Measurements from ENCODE around the gene TMBIM1. TPM values are rescaled to one million over a fixed set of nuclear protein-coding genes. Genes with fewer than 3 reads are reported as not detected.

TMBIM1 gene
- total RNA-seq, 4 donors from 2014 or later, result 205 to 318 (median 287) TPM

DNA sequence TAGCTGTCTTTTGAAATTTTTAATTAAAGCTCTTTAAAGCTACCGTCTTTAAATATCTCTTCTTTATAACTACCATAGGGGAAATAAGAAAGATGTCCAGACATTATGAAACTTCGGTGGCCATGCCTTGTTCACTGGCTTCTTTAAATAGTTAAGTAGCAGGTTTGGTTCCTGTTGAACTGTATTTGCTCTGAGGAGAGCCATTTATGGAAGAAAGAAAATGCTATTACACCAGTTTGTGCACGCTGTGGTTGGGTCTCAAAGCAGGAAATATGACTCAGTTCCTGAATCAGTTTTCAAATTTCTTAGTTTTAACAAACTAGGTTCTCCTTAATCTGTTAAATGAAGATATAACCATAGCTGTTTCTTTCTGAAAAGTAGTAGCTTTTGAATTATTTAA is 63.1 kb downstream of the TMBIM1 start:
- no peak overlapping the region for H3K4me3 ChIP-seq (ENCODE audit: low read depth, poor library complexity, severe bottlenecking)
- TF ChIP-seq, protein P1, sequence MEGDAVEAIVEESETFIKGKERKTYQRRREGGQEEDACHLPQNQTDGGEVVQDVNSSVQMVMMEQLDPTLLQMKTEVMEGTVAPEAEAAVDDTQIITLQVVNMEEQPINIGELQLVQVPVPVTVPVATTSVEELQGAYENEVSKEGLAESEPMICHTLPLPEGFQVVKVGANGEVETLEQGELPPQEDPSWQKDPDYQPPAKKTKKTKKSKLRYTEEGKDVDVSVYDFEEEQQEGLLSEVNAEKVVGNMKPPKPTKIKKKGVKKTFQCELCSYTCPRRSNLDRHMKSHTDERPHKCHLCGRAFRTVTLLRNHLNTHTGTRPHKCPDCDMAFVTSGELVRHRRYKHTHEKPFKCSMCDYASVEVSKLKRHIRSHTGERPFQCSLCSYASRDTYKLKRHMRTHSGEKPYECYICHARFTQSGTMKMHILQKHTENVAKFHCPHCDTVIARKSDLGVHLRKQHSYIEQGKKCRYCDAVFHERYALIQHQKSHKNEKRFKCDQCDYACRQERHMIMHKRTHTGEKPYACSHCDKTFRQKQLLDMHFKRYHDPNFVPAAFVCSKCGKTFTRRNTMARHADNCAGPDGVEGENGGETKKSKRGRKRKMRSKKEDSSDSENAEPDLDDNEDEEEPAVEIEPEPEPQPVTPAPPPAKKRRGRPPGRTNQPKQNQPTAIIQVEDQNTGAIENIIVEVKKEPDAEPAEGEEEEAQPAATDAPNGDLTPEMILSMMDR (IDR thresholded peaks at IDR 0.05), result no peak
- TF ChIP-seq POLR2A (IDR thresholded peaks at IDR 0.05), result no peak
- DNase-seq (ENCODE audit: low spot score in 2 of 2), result no peak
- 26 to 32% methylated on average over 3 of the region's 3 CpGs for WGBS, 2 donors
- intact Hi-C loops (cut with DNase I; ENCODE audit: low total_unique reads), result no loop called here

DNA sequence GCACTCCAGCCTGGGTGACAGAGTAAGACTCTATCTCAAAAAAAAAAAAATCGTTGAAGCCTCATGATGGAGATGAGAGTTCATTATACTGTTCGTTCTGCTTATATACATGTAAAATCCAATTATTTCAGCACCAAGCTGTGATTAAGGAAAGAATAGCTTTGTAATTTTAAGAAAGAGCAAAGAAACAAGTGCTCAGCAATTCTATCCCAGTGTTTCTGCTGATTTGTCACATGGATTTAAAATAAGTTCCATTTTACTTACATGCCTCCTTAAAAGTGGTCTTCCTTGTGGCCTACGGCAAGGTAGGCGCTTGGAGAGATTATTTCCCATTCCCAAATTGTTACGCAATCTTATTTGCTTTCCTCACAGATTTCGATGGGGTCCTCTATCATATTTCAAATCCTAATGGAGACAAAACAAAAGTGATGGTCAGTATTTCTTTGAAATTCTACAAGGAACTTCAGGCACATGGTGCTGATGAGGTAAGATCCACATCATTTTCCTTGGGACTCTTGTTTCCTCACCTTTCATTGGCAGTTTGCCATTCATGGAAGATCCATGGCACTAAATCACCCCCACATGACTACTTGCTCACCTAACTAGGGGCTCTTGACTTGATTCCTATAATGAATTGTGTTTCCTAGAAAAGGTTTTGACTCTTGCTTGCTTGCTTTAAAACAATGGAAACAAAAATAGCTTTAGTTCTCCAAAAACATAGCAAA is 63.8 kb downstream of the TMBIM1 start:
- no peak for TF ChIP-seq POLR2A (IDR thresholded peaks at IDR 0.05)
- TF ChIP-seq, protein P1 (IDR thresholded peaks at IDR 0.05), result no peak
- intact Hi-C loops (cut with DNase I; ENCODE audit: low total_unique reads), result no loop called here
- no peak overlapping the region for H3K4me3 ChIP-seq (ENCODE audit: low read depth, poor library complexity, severe bottlenecking)
- DNase-seq (ENCODE audit: low spot score in 2 of 2), result no peak
- whole genome bisulfite sequencing, 2 donors, result 85 to 90% methylated on average over 6 of the region's 6 CpGs

DNA sequence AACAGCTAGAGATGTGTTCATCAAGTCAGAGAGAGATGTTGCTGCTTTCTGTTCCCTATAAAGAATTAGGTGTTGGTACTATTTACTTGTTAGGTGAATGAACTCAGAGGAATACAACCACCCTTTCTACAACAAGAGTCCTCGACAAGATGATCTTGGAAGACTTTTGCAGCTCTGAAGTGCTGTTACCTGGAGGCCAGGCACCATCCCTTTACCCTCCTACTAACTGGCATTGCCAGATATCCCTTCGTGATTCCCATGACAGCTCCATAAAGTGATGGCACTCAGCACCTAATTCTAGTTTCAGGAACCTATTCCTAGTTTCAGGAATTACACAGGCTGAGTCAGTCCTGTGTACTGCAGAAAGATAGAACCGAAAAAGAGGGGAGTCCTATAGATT is 65.4 kb downstream of the TMBIM1 start:
- no peak overlapping the region for H3K4me3 ChIP-seq (ENCODE audit: low read depth, poor library complexity, severe bottlenecking)
- intact Hi-C loops (cut with DNase I; ENCODE audit: low total_unique reads), result no loop called here
- 73 to 81% methylated on average over 3 of the region's 3 CpGs for WGBS, 2 donors
- TF ChIP-seq POLR2A (IDR thresholded peaks at IDR 0.05), result no peak
- TF ChIP-seq, protein P1 (IDR thresholded peaks at IDR 0.05), result no peak
- DNase-seq (ENCODE audit: low spot score in 2 of 2), result no peak

Small RNAs within 50 kb of the gene (microRNA-seq; reads per million reads assigned to microRNA genes)
- 6.8 to 9.5 reads per million in 2 donors for gene MIR6513 (ENCODE audit: borderline number of aligned reads in 1 of 2, borderline replicate concordance in 2 of 2)
- 0.68 to 1.1 reads per million in 2 donors for gene MIR6810 (ENCODE audit: borderline number of aligned reads in 1 of 2, borderline replicate concordance in 2 of 2)

Other genes starting within 250 kb of the TMBIM1 start
- gene RUFY4, start 223.2 kb downstream of the TMBIM1 start, total RNA-seq, result not detected
- gene CXCR2, start 166.5 kb downstream of the TMBIM1 start, total RNA-seq, result 1 to 10 TPM; 1.7 to 2.8 (median 1.8) TPM
- gene CXCR1, start 125.5 kb downstream of the TMBIM1 start, total RNA-seq, result under 1 TPM in 2 of 4 donors, not detected in 2; 0.15 to 0.46 TPM
- gene ARPC2, start 75.3 kb downstream of the TMBIM1 start, total RNA-seq, result 100 to 1,000 TPM; 233 to 344 (median 300) TPM
- gene GPBAR1, start 31.5 kb downstream of the TMBIM1 start, total RNA-seq, result 1 to 10 TPM in 3 of 4 donors, under 1 TPM in 1; 0.34 to 1.7 (median 1.4) TPM
- 100 to 1,000 TPM; 142 to 171 (median 151) TPM for gene AAMP, start 22.4 kb downstream of the TMBIM1 start, total RNA-seq
- gene PNKD, start 22.0 kb downstream of the TMBIM1 start, total RNA-seq, result 10 to 100 TPM; 26.6 to 60.6 (median 43.3) TPM
- not detected for gene CATIP, start 64.4 kb upstream of the TMBIM1 start, total RNA-seq
- 1 to 10 TPM; 2.2 to 4.6 (median 3.5) TPM for gene SLC11A1, start 89.8 kb upstream of the TMBIM1 start, total RNA-seq
- gene CTDSP1, start 107.4 kb upstream of the TMBIM1 start, total RNA-seq, result 100 to 1,000 TPM in 2 of 4 donors, 10 to 100 TPM in 2; 64.8 to 108 (median 99.9) TPM
- gene VIL1, start 126.6 kb upstream of the TMBIM1 start, total RNA-seq, result under 1 TPM in 2 of 4 donors, not detected in 2; 0.84 to 0.98 TPM